ENCODE data around the gene ZNF664. TPM values are rescaled to one million over a fixed set of nuclear protein-coding genes. Genes with fewer than 3 reads are reported as not detected.

Gene ZNF664
- total RNA-seq, 2 donors from 2014 or later: 33.7 to 42.1 TPM

GRCh38 chr12:124004233-124004875 lies 31.3 kb downstream of the ZNF664 start:
- DNase-seq: no peak
- peaks cover 3% of the 10 kb centered on the region for H3K36me3 Mint-ChIP-seq (ENCODE audit: low read depth)
- no peak overlapping the region for H3K4me3 Mint-ChIP-seq
- no peaks in the 10 kb centered on the region for H3K9me3 ChIP-seq (ENCODE audit: control insufficient read depth, low read length, poor library complexity, severe bottlenecking)
- H3K4me1 Mint-ChIP-seq: peaks cover 36% of the 10 kb centered on the region
- no peaks in the 10 kb centered on the region for H3K27me3 Mint-ChIP-seq
- no peak for ATAC-seq
- no peak overlapping the region for H3K27ac Mint-ChIP-seq

GRCh38 chr12:124006085-124006845 lies 33.2 kb downstream of the ZNF664 start:
- ATAC-seq (peak; percentile 69), DNase-seq (no peak)
- Mint-ChIP-seq H3K27me3 (no peaks in the 10 kb centered on the region), H3K4me1 (peaks cover 36% of the 10 kb centered on the region), H3K27ac (peak overlapping the region; percentile 87), H3K4me3 (peak overlapping the region; percentile 75), H3K36me3 (ENCODE audit: low read depth) (peaks cover 7% of the 10 kb centered on the region)
- no peaks in the 10 kb centered on the region for H3K9me3 ChIP-seq (ENCODE audit: control insufficient read depth, low read length, poor library complexity, severe bottlenecking)

GRCh38 chr12:124006846-124007713 lies 34.1 kb downstream of the ZNF664 start:
- H3K4me1 Mint-ChIP-seq: peaks cover 36% of the 10 kb centered on the region
- H3K36me3 Mint-ChIP-seq (ENCODE audit: low read depth): peaks cover 7% of the 10 kb centered on the region
- H3K9me3 ChIP-seq (ENCODE audit: control insufficient read depth, low read length, poor library complexity, severe bottlenecking): no peaks in the 10 kb centered on the region
- DNase-seq (no peak), ATAC-seq (peak; percentile 25)
- peak overlapping the region; percentile 87 for H3K27ac Mint-ChIP-seq
- peak overlapping the region; percentile 75 for H3K4me3 Mint-ChIP-seq
- no peaks in the 10 kb centered on the region for H3K27me3 Mint-ChIP-seq

GRCh38 chr12:124007826-124008570 lies 35.0 kb downstream of the ZNF664 start:
- H3K27ac Mint-ChIP-seq: peak overlapping the region; percentile 87
- peaks cover 9% of the 10 kb centered on the region for H3K36me3 Mint-ChIP-seq (ENCODE audit: low read depth)
- ATAC-seq (no peak), DNase-seq (no peak)
- H3K9me3 ChIP-seq (ENCODE audit: control insufficient read depth, low read length, poor library complexity, severe bottlenecking): no peaks in the 10 kb centered on the region
- no peaks in the 10 kb centered on the region for H3K27me3 Mint-ChIP-seq
- no peak overlapping the region for H3K4me3 Mint-ChIP-seq
- peaks cover 36% of the 10 kb centered on the region for H3K4me1 Mint-ChIP-seq

DNA sequence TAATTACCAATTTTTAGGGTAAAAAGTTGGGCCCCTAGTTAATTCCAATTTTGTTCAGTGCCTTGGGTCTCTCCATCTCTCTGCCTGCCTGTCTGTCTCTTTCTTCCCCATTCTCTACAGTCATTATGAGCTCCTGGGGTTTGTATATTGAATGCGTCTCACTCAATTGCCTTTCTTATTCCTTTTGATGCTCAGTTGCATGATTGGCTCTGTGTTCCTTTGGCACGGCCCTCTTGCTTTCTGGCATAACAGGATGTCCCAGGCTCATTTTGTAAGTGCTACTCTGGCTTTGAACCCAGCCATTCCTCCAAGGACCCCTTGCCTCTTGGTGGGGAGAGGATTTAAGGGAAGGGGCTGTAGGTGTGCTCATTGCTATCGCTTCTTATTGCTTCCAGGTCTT lies 35.6 kb downstream of the ZNF664 start:
- no peak for ATAC-seq
- H3K27ac Mint-ChIP-seq: peak overlapping the region; percentile 87
- DNase-seq: no peak
- no peak overlapping the region for H3K4me3 Mint-ChIP-seq
- H3K4me1 Mint-ChIP-seq: peaks cover 36% of the 10 kb centered on the region
- no peaks in the 10 kb centered on the region for H3K9me3 ChIP-seq (ENCODE audit: control insufficient read depth, low read length, poor library complexity, severe bottlenecking)
- H3K36me3 Mint-ChIP-seq (ENCODE audit: low read depth): peaks cover 13% of the 10 kb centered on the region
- H3K27me3 Mint-ChIP-seq: no peaks in the 10 kb centered on the region

GRCh38 chr12:124009781-124010180 lies 36.8 kb downstream of the ZNF664 start:
- Mint-ChIP-seq H3K27me3 (no peaks in the 10 kb centered on the region), H3K36me3 (ENCODE audit: low read depth) (peaks cover 13% of the 10 kb centered on the region), H3K4me1 (peaks cover 34% of the 10 kb centered on the region), H3K4me3 (no peak overlapping the region), H3K27ac (no peak overlapping the region)
- DNase-seq: no peak
- no peaks in the 10 kb centered on the region for H3K9me3 ChIP-seq (ENCODE audit: control insufficient read depth, low read length, poor library complexity, severe bottlenecking)
- no peak for ATAC-seq

GRCh38 chr12:124010687-124011086 lies 37.7 kb downstream of the ZNF664 start:
- Mint-ChIP-seq H3K27me3 (no peaks in the 10 kb centered on the region), H3K4me1 (peaks cover 32% of the 10 kb centered on the region), H3K27ac (peak overlapping the region; percentile 46), H3K4me3 (no peak overlapping the region), H3K36me3 (ENCODE audit: low read depth) (peaks cover 13% of the 10 kb centered on the region)
- no peak for ATAC-seq
- no peaks in the 10 kb centered on the region for H3K9me3 ChIP-seq (ENCODE audit: control insufficient read depth, low read length, poor library complexity, severe bottlenecking)
- DNase-seq: no peak

GRCh38 chr12:124011435-124012115 lies 38.6 kb downstream of the ZNF664 start:
- DNase-seq (no peak), ATAC-seq (no peak)
- peaks cover 13% of the 10 kb centered on the region for H3K36me3 Mint-ChIP-seq (ENCODE audit: low read depth)
- no peak overlapping the region for H3K4me3 Mint-ChIP-seq
- H3K27ac Mint-ChIP-seq: peak overlapping the region; percentile 46
- no peaks in the 10 kb centered on the region for H3K9me3 ChIP-seq (ENCODE audit: control insufficient read depth, low read length, poor library complexity, severe bottlenecking)
- H3K4me1 Mint-ChIP-seq: peaks cover 28% of the 10 kb centered on the region
- H3K27me3 Mint-ChIP-seq: no peaks in the 10 kb centered on the region

GRCh38 chr12:124013073-124013472 lies 40.1 kb downstream of the ZNF664 start:
- no peak for DNase-seq
- no peaks in the 10 kb centered on the region for H3K9me3 ChIP-seq (ENCODE audit: control insufficient read depth, low read length, poor library complexity, severe bottlenecking)
- H3K36me3 Mint-ChIP-seq (ENCODE audit: low read depth): peaks cover 10% of the 10 kb centered on the region
- H3K27ac Mint-ChIP-seq: no peak overlapping the region
- no peaks in the 10 kb centered on the region for H3K27me3 Mint-ChIP-seq
- H3K4me1 Mint-ChIP-seq: peaks cover 18% of the 10 kb centered on the region
- no peak overlapping the region for H3K4me3 Mint-ChIP-seq
- no peak for ATAC-seq

GRCh38 chr12:124015494-124016461 lies 42.8 kb downstream of the ZNF664 start:
- ATAC-seq: no peak
- Mint-ChIP-seq H3K4me1 (peaks cover 8% of the 10 kb centered on the region), H3K36me3 (ENCODE audit: low read depth) (peaks cover 8% of the 10 kb centered on the region), H3K27ac (no peak overlapping the region), H3K27me3 (no peaks in the 10 kb centered on the region), H3K4me3 (no peak overlapping the region)
- H3K9me3 ChIP-seq (ENCODE audit: control insufficient read depth, low read length, poor library complexity, severe bottlenecking): no peaks in the 10 kb centered on the region
- no peak for DNase-seq

- Mint-ChIP-seq H3K4me1 (peaks cover 8% of the 10 kb centered on the region), H3K27ac (no peak overlapping the region), H3K27me3 (no peaks in the 10 kb centered on the region), H3K36me3 (ENCODE audit: low read depth) (peaks cover 6% of the 10 kb centered on the region), H3K4me3 (no peak overlapping the region)
- no peaks in the 10 kb centered on the region for H3K9me3 ChIP-seq (ENCODE audit: control insufficient read depth, low read length, poor library complexity, severe bottlenecking)
- DNase-seq: no peak
- no peak for ATAC-seq
These were observed 44.0 kb downstream of the ZNF664 start for GRCh38 chr12:124017064-124017463.

Measured in T-helper 17 cell (primary cell).